Retinal pigment epithelial cell (primary cell): ENCODE results near the gene GRXCR1.

ENCODE experiments used
- DNase-seq: peaks from one replicate; pipeline ENCODE4 v3.0.0-alpha.2; 2010; ENCODE audit warnings: low read depth
- H3K4me3 ChIP-seq: 2 replicates; pipeline ENCODE4 v1.5.1; 2011; ENCODE audit warnings: mild to moderate bottlenecking, low read length, control low read depth, moderate library complexity
- TF ChIP-seq, protein P1 (sequence below): conservative IDR thresholded peaks from 2 replicates; pipeline ENCODE4 v1.5.1; 2011; ENCODE audit warnings: low read depth, low read length, control low read depth, inconsistent platforms

The GRXCR1 gene

DNA sequence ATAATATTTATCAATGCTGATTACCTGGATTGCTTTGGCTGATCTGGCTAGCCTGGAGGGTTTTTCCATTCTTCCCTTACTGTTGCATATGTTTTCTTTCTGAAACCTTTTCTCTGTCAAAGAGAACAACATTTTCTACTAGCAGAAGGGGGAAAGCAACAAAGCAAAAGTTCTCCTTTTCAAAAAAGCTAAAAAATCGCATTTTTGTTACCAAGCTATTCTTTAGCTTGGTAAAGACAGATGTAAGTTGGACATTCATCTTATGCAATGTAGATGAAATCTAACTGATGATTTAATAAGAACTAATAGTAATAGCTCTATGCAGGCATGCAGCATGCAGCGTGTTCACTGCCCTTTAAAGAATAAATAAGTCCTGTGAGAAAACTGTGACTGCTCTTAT, at the start of gene GRXCR1:
TSS of gene GRXCR1 (plus strand) at position 301 of the 400 bp plus-strand sequence. CDS start 554 bp downstream, outside the sequence.
- TF ChIP-seq, protein P1, sequence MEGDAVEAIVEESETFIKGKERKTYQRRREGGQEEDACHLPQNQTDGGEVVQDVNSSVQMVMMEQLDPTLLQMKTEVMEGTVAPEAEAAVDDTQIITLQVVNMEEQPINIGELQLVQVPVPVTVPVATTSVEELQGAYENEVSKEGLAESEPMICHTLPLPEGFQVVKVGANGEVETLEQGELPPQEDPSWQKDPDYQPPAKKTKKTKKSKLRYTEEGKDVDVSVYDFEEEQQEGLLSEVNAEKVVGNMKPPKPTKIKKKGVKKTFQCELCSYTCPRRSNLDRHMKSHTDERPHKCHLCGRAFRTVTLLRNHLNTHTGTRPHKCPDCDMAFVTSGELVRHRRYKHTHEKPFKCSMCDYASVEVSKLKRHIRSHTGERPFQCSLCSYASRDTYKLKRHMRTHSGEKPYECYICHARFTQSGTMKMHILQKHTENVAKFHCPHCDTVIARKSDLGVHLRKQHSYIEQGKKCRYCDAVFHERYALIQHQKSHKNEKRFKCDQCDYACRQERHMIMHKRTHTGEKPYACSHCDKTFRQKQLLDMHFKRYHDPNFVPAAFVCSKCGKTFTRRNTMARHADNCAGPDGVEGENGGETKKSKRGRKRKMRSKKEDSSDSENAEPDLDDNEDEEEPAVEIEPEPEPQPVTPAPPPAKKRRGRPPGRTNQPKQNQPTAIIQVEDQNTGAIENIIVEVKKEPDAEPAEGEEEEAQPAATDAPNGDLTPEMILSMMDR: no peak
- DNase-seq: no peak
- no peak within 1 kb of the TSS for H3K4me3 ChIP-seq

- no peak for DNase-seq
- H3K4me3 ChIP-seq: no peak overlapping the region
- TF ChIP-seq, protein P1: no peak
Observed at GRCh38 chr4:42843694-42844093, 48.8 kb upstream of the GRXCR1 start.

DNA sequence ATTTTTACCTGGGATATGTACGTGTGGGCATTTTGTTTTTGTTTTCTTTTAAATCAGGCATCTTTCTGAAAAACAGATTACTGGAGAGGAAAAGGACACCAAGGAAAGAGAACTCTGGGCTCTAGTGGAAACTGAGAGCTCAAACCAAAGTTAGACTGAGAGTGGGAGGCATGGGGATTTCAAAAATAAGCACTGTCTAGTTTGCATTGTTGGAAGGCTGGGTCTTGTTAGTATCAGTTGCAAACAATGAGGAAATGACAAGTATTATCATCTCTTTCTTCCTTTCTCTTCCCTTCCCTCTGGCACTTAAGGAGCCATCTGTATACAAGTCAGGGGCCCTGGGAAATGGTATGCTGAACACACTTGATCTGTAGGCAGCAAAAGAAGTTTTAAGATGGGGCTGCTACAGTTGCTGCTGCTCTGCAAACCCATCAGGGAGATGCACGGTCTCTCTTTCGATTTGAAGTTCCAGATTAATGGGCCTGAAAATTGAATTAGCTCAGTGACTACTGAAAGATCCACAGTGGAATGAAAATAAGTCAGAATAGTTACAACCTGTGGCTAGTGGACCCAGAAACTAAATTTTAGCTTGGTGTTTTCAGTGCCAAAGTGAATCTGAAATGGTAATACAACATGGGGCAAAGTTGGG, 48.0 kb upstream of the GRXCR1 start:
- TF ChIP-seq, protein P1: no peak
- no peak overlapping the region for H3K4me3 ChIP-seq
- DNase-seq: no peak

DNA sequence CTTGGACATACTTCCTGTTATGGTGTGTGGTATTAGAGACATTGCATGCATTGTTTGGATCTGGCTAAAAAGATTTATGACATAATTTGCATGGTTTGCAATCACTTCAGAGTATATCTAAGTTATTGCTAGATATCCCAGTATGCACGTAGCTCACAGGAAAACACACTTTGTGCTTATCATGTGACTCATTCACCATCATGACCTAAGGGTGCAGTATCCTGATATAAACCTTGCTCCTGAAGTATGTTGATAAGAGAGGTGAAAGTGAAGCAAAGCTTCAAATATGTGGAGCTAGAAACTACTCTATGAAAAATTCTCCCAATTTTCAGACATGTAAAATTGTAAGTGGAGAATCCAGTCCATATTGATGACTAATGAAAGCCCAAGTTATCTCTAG, 46.9 kb upstream of the GRXCR1 start:
- no peak overlapping the region for H3K4me3 ChIP-seq
- DNase-seq: no peak
- TF ChIP-seq, protein P1: no peak

DNA sequence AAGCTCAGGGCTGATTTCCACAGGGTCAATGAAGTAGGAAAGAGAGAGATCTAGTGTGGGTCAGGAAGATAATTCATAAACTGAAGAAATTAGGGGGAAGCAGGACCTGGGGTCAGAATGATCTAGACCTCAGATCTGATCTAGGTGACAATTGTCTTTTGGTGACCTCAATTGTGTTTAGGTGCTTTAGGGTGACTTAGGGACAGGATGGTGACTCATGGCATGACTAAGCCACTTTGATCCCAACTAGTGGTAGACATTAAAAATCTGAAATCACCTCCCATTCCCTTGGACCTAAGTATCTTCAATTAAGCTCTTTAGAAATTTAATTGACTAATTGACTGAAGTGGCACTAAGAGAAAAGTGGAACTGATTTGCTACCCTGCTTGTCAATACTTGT, 36.7 kb upstream of the GRXCR1 start:
- no peak for DNase-seq
- TF ChIP-seq, protein P1: no peak
- H3K4me3 ChIP-seq: no peak overlapping the region

- TF ChIP-seq, protein P1: peak; percentile 74
- no peak overlapping the region for H3K4me3 ChIP-seq
- peak; percentile 10 for DNase-seq
Observed at GRCh38 chr4:42865572-42866189, 26.8 kb upstream of the GRXCR1 start.

- TF ChIP-seq, protein P1: no peak
- DNase-seq: no peak
- H3K4me3 ChIP-seq: no peak overlapping the region
Observed at GRCh38 chr4:42871261-42871660, 21.3 kb upstream of the GRXCR1 start.
